K562 (cell line): ENCODE measurements around the gene ZNF853. TPM values are rescaled to one million over a fixed set of nuclear protein-coding genes. Genes with fewer than 3 reads are reported as not detected.

Source experiments
- ATAC-seq: fragments of 200-7000 bp; cut with Tn5 transposase; 3 replicates; pipeline ENCODE4 v1.9.1; 2020; ENCODE audit warnings: moderate library complexity
- BruUV-seq: library from RNA; stranded (reverse); fragments of 400-500 nt; replicated peaks from 2 replicates; lab custom pipeline; 2021; lab: Mats Ljungman, UMichigan
- CTCF ChIA-PET: fragments of 300-600 bp; formaldehyde crosslinking; extraction: SDS; loops from one replicate; lab custom pipeline; 2021; ENCODE audit warnings: low intra/inter-chr PET ratio; lab: Yijun Ruan, JAX
- POLR2A ChIA-PET: fragments of 300-600, 350-650 bp; sonication (Branson Sonifier 250); formaldehyde crosslinking; extraction: SDS; loops from one replicate; lab custom pipeline; 2021; ENCODE audit warnings: antibody characterized with exemption, inconsistent platforms; lab: Yijun Ruan, JAX
- DNase-seq, 4 experiments: peaks; one replicate each; pipeline versions ENCODE4 v3.0.0 to v3.0.0-alpha.2; 2011 to 2018; ENCODE audit warnings: low spot score in 3 of 4, mixed read lengths in 3 of 4; ENCODE audit errors: extremely low read depth in 1 of 4
- FAIRE-seq: peaks from 2 replicates; lab custom pipeline; 2011; peaks lifted over from hg19 to GRCh38; lab: Jason Lieb, UNC
- H2AFZ ChIP-seq: 2 replicates; pipeline ENCODE4 v1.6.0; 2011; ENCODE audit warnings: low read depth, low read length, control low read depth, inconsistent platforms
- H3K27ac ChIP-seq: fragments of 200-600 bp; 3 replicates; pipeline ENCODE4 v1.8.0; 2011; ENCODE audit warnings: low read depth, mild to moderate bottlenecking, control low read depth, inconsistent platforms, low read length, moderate library complexity, mixed read lengths; ENCODE audit errors: extremely low read depth
- H3K27me3 ChIP-seq, 2 experiments: fragments of 300-600 bp in 1 of 2; 2 replicates in 1 of 2; 3 replicates in 1 of 2; pipeline versions ENCODE4 v1.6.0 to v1.8.0; 2011; ENCODE audit warnings: inconsistent platforms in 2 of 2, low read length in 2 of 2, mild to moderate bottlenecking in 1 of 2, mixed read lengths in 1 of 2, moderate library complexity in 1 of 2; ENCODE audit not compliant: control insufficient read depth in 2 of 2, insufficient read depth in 2 of 2
- H3K36me3 ChIP-seq: fragments of 300-600 bp; 3 replicates; pipeline ENCODE4 v1.8.0; 2011; ENCODE audit warnings: mild to moderate bottlenecking, low read length, inconsistent platforms; ENCODE audit not compliant: control insufficient read depth, insufficient read depth
- H3K4me1 ChIP-seq, 2 experiments: fragments of 200-600 bp in 1 of 2; replicated peaks in 1 of 2; 2 replicates in 1 of 2; 3 replicates in 1 of 2; pipeline versions ENCODE4 v1.5.1 to v1.8.0; 2011; ENCODE audit warnings: inconsistent platforms in 2 of 2, low read length in 2 of 2, mild to moderate bottlenecking in 1 of 2, mixed read lengths in 1 of 2, moderate library complexity in 1 of 2; ENCODE audit not compliant: control insufficient read depth in 2 of 2, insufficient read depth in 2 of 2
- H3K4me2 ChIP-seq: 2 replicates; pipeline ENCODE4 v1.6.1; 2011; ENCODE audit warnings: low read length, control low read depth, inconsistent platforms, mixed read lengths; ENCODE audit not compliant: insufficient read depth
- H3K4me3 ChIP-seq: fragments of 200-600 bp; sonication (generic), shearing (Covaris generic); 2 replicates; pipeline ENCODE4 v1.5.1; 2016; ENCODE audit warnings: control low read depth, inconsistent platforms
- H3K79me2 ChIP-seq: fragments of 200-600 bp; 3 replicates; pipeline ENCODE4 v1.8.0; 2011; ENCODE audit warnings: low read length, inconsistent platforms; ENCODE audit not compliant: control insufficient read depth, insufficient read depth
- H3K9ac ChIP-seq, 2 experiments: 2 replicates each; pipeline versions ENCODE4 v1.6.0 to v1.6.1; 2011; ENCODE audit warnings: low read depth in 2 of 2, low read length in 2 of 2, control low read depth in 1 of 2, inconsistent platforms in 1 of 2, mild to moderate bottlenecking in 1 of 2, mixed read lengths in 1 of 2; ENCODE audit not compliant: insufficient read depth in 1 of 2
- H3K9me1 ChIP-seq: one replicate; pipeline ENCODE4 v1.6.0; 2011; ENCODE audit warnings: inconsistent platforms, mild to moderate bottlenecking, low read length, moderate library complexity; ENCODE audit not compliant: control insufficient read depth, insufficient read depth
- H3K9me3 ChIP-seq: replicated peaks from 2 replicates; pipeline ENCODE4 v1.5.1; 2011; ENCODE audit warnings: low read depth, low read length, inconsistent platforms; ENCODE audit not compliant: control insufficient read depth, insufficient read depth
- H4K20me1 ChIP-seq: replicated peaks from 2 replicates; pipeline ENCODE4 v1.6.1; 2011; ENCODE audit warnings: low read length, inconsistent platforms, mixed read lengths; ENCODE audit not compliant: control insufficient read depth, insufficient read depth
- ATF4 ChIP-seq: fragments of 450-650 bp; formaldehyde crosslinking; IDR thresholded peaks from 2 replicates; pipeline ENCODE4 v1.4.0; 2022; ENCODE audit warnings: mild to moderate bottlenecking, moderate library complexity
- ESRRB ChIP-seq: fragments of 250-450 bp; sonication (Bioruptor Pico); IDR thresholded peaks from 2 replicates; pipeline ENCODE4 v1.5.0; 2020; ENCODE audit warnings: mild to moderate bottlenecking, moderate library complexity, borderline replicate concordance
- GTF2E2 ChIP-seq: fragments of 200-800 bp; sonication (Bioruptor generic); IDR thresholded peaks from 2 replicates; pipeline ENCODE4 v1.6.1; 2016; ENCODE audit warnings: missing genetic modification characterization, missing compliant biosample characterization
- HNRNPLL ChIP-seq: fragments of 200-400 bp; formaldehyde crosslinking; IDR thresholded peaks from 2 replicates; pipeline ENCODE4 v1.6.1; 2017; ENCODE audit warnings: low read length, low read depth, mild to moderate bottlenecking; ENCODE audit not compliant: poor library complexity, severe bottlenecking
- MEF2A ChIP-seq: IDR thresholded peaks from 2 replicates; pipeline ENCODE4 v1.6.1; 2011; ENCODE audit warnings: low read depth, mild to moderate bottlenecking, low read length, moderate library complexity; ENCODE audit not compliant: control insufficient read depth
- NR4A1 ChIP-seq, 2 experiments: fragments of 250-450 bp in 1 of 2; fragments of 450-650 bp in 1 of 2; sonication (Bioruptor Pico) in 1 of 2; IDR thresholded peaks; 2 replicates each; pipeline versions ENCODE4 v1.4.0 to v1.6.1; 2016 to 2020; ENCODE audit warnings: mild to moderate bottlenecking in 2 of 2, missing compliant biosample characterization in 1 of 2, missing genetic modification characterization in 1 of 2, moderate library complexity in 1 of 2
- RBM25 ChIP-seq: fragments of 200-400 bp; formaldehyde crosslinking; IDR thresholded peaks from 2 replicates; pipeline ENCODE4 v1.6.1; 2018; ENCODE audit warnings: low read length, low read depth, moderate library complexity; ENCODE audit not compliant: severe bottlenecking
- USF2 ChIP-seq: sonication (generic); formaldehyde crosslinking; IDR thresholded peaks from 2 replicates; pipeline ENCODE4 v1.5.0; 2020; ENCODE audit warnings: missing genetic modification reagents
- ZBTB2 ChIP-seq: fragments of 450-650 bp; IDR thresholded peaks from 2 replicates; pipeline ENCODE4 v1.6.1; 2016; ENCODE audit warnings: antibody characterized with exemption
- ZNF197 ChIP-seq: fragments of 200-800 bp; sonication (Bioruptor generic); IDR thresholded peaks from 2 replicates; pipeline ENCODE4 v1.6.1; 2016; ENCODE audit warnings: low read depth, missing genetic modification characterization, missing compliant biosample characterization
- ZNF76 ChIP-seq: fragments of 250-450 bp; sonication (Bioruptor Pico); IDR thresholded peaks from 2 replicates; pipeline ENCODE4 v1.4.0; 2020; ENCODE audit warnings: mild to moderate bottlenecking, moderate library complexity, borderline replicate concordance
- ZZZ3 ChIP-seq: fragments of 450-650 bp; IDR thresholded peaks from 2 replicates; pipeline ENCODE4 v1.6.1; 2016; ENCODE audit warnings: antibody characterized with exemption, mild to moderate bottlenecking, moderate library complexity
- WGBS: fragments of 100-300 bp; shearing (Covaris generic); methylation state at CpG from one replicate; pipeline ENCODE4 v1.1.6; 2016; ENCODE audit warnings: low coverage, mixed read lengths; ENCODE audit not compliant: insufficient coverage; ENCODE audit errors: missing lambda C conversion rate; 5-methylcytosine and 5-hydroxymethylcytosine counted together
- in situ Hi-C: fragments of 300-500 bp; cut with MboI; formaldehyde crosslinking; loops from 4 replicates; pipeline ENCODE4 v1.15.0; 2018; ENCODE audit warnings: inconsistent platforms, mixed read lengths
- intact Hi-C: fragments of 100-400 bp; cut with micrococcal nuclease; formaldehyde crosslinking; loops from 2 replicates; pipeline ENCODE4 v1.14.2; 2022
- polyA plus RNA-seq, 8 experiments: library from polyadenylated mRNA; depleted of rRNA in 4 of 8; stranded (reverse) in 5 of 8; unstranded in 3 of 8; fragments of >200 nt; fragmentation: Nextera tagmentation in 2 of 8; fragmentation: Illumina TruSeq in 1 of 8; extraction: Ambion mirVana in 2 of 8; extraction: Trizol in 1 of 8; gene quantifications; 2 replicates each; pipeline versions ENCODE4 v1.2.1 to v1.2.3, GENCODE V29; 2011 to 2014; ENCODE audit warnings: inconsistent platforms in 1 of 8, missing spikeins in 1 of 8
- total RNA-seq, 7 experiments: library from RNA; depleted of rRNA in 6 of 7; stranded (reverse); fragments of >200 nt in 6 of 7; fragmentation: Illumina TruSeq in 2 of 7; extraction: Trizol in 2 of 7; gene quantifications; 2 replicates each; pipeline versions ENCODE4 v1.2.1 to v1.2.3, GENCODE V29; 2011 to 2021; ENCODE audit warnings: low replicate concordance in 1 of 7
- TF ChIP-seq, protein P1 (sequence below): fragments of 450-650 bp; IDR thresholded peaks from 2 replicates; pipeline ENCODE4 v1.6.1; 2018; ENCODE audit warnings: mild to moderate bottlenecking, low read depth; ENCODE audit not compliant: partially characterized antibody
- TF ChIP-seq, protein P2 (sequence below): fragments of 450-650 bp; IDR thresholded peaks from 2 replicates; pipeline ENCODE4 v1.6.1; 2016; ENCODE audit warnings: borderline replicate concordance

Gene ZNF853
- total and polyA plus RNA-seq, 9 of the 15 experiments (the other 6 are each of a cell fraction or from before 2014, with no cell fraction given): 0.03 TPM; not detected in 8

GRCh38 chr7:6588566-6588965 lies 26.8 kb upstream of the ZNF853 start:
- BruUV-seq: no TSS peak
- Histone ChIP-seq H3K4me3 (no peak overlapping the region), H3K4me2 (no peak overlapping the region), H2AFZ (no peak overlapping the region), H3K27ac (no peak overlapping the region), H3K9me3 (no peaks in the 10 kb centered on the region), H3K27me3 (no peaks in the 10 kb centered on the region), H3K9ac (no peak overlapping the region; a peak in 1 of 4 replicates), H3K79me2 (peaks cover 16% of the 10 kb centered on the region), H4K20me1 (no peaks in the 10 kb centered on the region), H3K9me1 (peaks cover 5% of the 10 kb centered on the region), H3K4me1 (peaks cover 7 to 16% of the 10 kb centered on the region in 2 experiments), H3K36me3 (peaks cover 66% of the 10 kb centered on the region)
- DNase-seq: no peak
- ChIA-PET CTCF (no interaction called here), POLR2A (interaction anchor here (2.7 kb wide), 1 partner anchor 11 kb away, joined by 19 read pairs; the partner anchor contains the start of gene ZDHHC4)
- no peak for FAIRE-seq
- ATAC-seq: no peak
- in situ Hi-C loops (no loop called here), intact Hi-C loops (no loop called here)
- 72% methylated on average over 9 of the region's 9 CpGs for WGBS
- TF ChIP-seq NR4A1 (CRISPR knock-in tag; IDR thresholded peaks at IDR 0.05) (no peak), NR4A1 (tag; IDR thresholded peaks at IDR 0.05) (no peak), ZNF197 (CRISPR knock-in tag) (no peak), GTF2E2 (tag) (no peak), MEF2A (no peak), ZNF76 (no peak), HNRNPLL (no peak), RBM25 (no peak), ZZZ3 (no peak), USF2 (CRISPR knock-in tag) (no peak), ESRRB (CRISPR knock-in tag) (no peak), ZBTB2 (no peak), ATF4 (CRISPR knock-in tag) (no peak)
- TF ChIP-seq, protein P1, sequence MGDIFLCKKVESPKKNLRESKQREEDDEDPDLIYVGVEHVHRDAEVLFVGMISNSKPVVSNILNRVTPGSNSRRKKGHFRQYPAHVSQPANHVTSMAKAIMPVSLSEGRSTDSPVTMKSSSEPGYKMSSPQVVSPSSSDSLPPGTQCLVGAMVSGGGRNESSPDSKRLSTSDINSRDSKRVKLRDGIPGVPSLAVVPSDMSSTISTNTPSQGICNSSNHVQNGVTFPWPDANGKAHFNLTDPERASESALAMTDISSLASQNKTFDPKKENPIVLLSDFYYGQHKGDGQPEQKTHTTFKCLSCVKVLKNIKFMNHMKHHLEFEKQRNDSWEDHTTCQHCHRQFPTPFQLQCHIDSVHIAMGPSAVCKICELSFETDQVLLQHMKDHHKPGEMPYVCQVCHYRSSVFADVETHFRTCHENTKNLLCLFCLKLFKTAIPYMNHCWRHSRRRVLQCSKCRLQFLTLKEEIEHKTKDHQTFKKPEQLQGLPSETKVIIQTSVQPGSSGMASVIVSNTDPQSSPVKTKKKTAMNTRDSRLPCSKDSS: no peak
- TF ChIP-seq, protein P2, sequence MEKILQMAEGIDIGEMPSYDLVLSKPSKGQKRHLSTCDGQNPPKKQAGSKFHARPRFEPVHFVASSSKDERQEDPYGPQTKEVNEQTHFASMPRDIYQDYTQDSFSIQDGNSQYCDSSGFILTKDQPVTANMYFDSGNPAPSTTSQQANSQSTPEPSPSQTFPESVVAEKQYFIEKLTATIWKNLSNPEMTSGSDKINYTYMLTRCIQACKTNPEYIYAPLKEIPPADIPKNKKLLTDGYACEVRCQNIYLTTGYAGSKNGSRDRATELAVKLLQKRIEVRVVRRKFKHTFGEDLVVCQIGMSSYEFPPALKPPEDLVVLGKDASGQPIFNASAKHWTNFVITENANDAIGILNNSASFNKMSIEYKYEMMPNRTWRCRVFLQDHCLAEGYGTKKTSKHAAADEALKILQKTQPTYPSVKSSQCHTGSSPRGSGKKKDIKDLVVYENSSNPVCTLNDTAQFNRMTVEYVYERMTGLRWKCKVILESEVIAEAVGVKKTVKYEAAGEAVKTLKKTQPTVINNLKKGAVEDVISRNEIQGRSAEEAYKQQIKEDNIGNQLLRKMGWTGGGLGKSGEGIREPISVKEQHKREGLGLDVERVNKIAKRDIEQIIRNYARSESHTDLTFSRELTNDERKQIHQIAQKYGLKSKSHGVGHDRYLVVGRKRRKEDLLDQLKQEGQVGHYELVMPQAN: no peak
